SK-N-SH treated with all-trans-retinoic acid at 6 μM for 48 hours (cell line): ENCODE results near the gene NINL.
"Not testable (repeated sequence)": the region's sequence is repeated elsewhere in the genome, so short reads cannot be mapped to it uniquely, and the experiment has no call there.

ENCODE experiments used
- ATAC-seq: fragments of 200-7000 bp; cut with Tn5 transposase; 3 replicates; pipeline ENCODE4 v1.9.1; 2020; ENCODE audit warnings: mild to moderate bottlenecking, moderate library complexity
- ARNTL ChIP-seq: fragments of 450-650 bp; formaldehyde crosslinking; IDR thresholded peaks from 2 replicates; pipeline ENCODE4 v1.5.0; 2020; ENCODE audit warnings: low read depth, mild to moderate bottlenecking, moderate library complexity, borderline replicate concordance
- BACH2 ChIP-seq: fragments of 250-450 bp; sonication (Bioruptor Pico); IDR thresholded peaks from 2 replicates; pipeline ENCODE4 v1.9.0; 2021; ENCODE audit warnings: mild to moderate bottlenecking, borderline replicate concordance
- CREB5 ChIP-seq: fragments of 250-450 bp; sonication (Bioruptor Pico); IDR thresholded peaks from 2 replicates; pipeline ENCODE4 v1.5.1; 2020; ENCODE audit warnings: low read depth, mild to moderate bottlenecking, moderate library complexity
- CSDC2 ChIP-seq: fragments of 250-450 bp; sonication (Bioruptor Pico); IDR thresholded peaks from 2 replicates; pipeline ENCODE4 v1.5.0; 2020; ENCODE audit warnings: mild to moderate bottlenecking, moderate library complexity
- CSRNP3 ChIP-seq: fragments of 250-450 bp; sonication (Bioruptor Pico); IDR thresholded peaks from 2 replicates; pipeline ENCODE4 v1.5.1; 2021; ENCODE audit warnings: mild to moderate bottlenecking, moderate library complexity
- ESRRG ChIP-seq: fragments of 250-450 bp; sonication (Bioruptor Pico); IDR thresholded peaks from 2 replicates; pipeline ENCODE4 v1.6.1; 2021; ENCODE audit warnings: mild to moderate bottlenecking
- GLIS3 ChIP-seq: fragments of 250-450 bp; sonication (Bioruptor Pico); IDR thresholded peaks from 2 replicates; pipeline ENCODE4 v1.5.0; 2020; ENCODE audit warnings: mild to moderate bottlenecking, moderate library complexity
- OSR1 ChIP-seq: fragments of 250-450 bp; sonication (Bioruptor Pico); IDR thresholded peaks from 2 replicates; pipeline ENCODE4 v1.8.0; 2022; ENCODE audit warnings: moderate library complexity, mild to moderate bottlenecking, inconsistent platforms
- PATZ1 ChIP-seq: fragments of 250-450 bp; sonication (Bioruptor Pico); IDR thresholded peaks from 2 replicates; pipeline ENCODE4 v1.8.0; 2020; ENCODE audit warnings: mild to moderate bottlenecking, moderate library complexity, borderline replicate concordance
- POU6F1 ChIP-seq: fragments of 250-450 bp; sonication (Bioruptor Pico); IDR thresholded peaks from 2 replicates; pipeline ENCODE4 v1.8.0; 2021; ENCODE audit warnings: low read depth, mild to moderate bottlenecking, moderate library complexity, borderline replicate concordance
- PPARA ChIP-seq: fragments of 250-450 bp; sonication (Bioruptor Pico); IDR thresholded peaks from 2 replicates; pipeline ENCODE4 v1.5.0; 2020; ENCODE audit warnings: mild to moderate bottlenecking, borderline replicate concordance
- RARB ChIP-seq: fragments of 250-450 bp; sonication (Bioruptor Pico); IDR thresholded peaks from 2 replicates; pipeline ENCODE4 v1.8.0; 2021; ENCODE audit warnings: mild to moderate bottlenecking, moderate library complexity
- TOX ChIP-seq: fragments of 250-450 bp; sonication (Bioruptor Pico); IDR thresholded peaks from 2 replicates; pipeline ENCODE4 v1.8.0; 2021; ENCODE audit warnings: mild to moderate bottlenecking, moderate library complexity, borderline replicate concordance
- TSHZ2 ChIP-seq: fragments of 250-450 bp; sonication (Bioruptor Pico); IDR thresholded peaks from 2 replicates; pipeline ENCODE4 v1.5.0; 2020; ENCODE audit warnings: mild to moderate bottlenecking, moderate library complexity
- ZFP3 ChIP-seq: fragments of 250-450 bp; sonication (Bioruptor Pico); IDR thresholded peaks from 2 replicates; pipeline ENCODE4 v1.5.0; 2020; ENCODE audit warnings: mild to moderate bottlenecking, moderate library complexity
- ZNF565 ChIP-seq: fragments of 450-650 bp; formaldehyde crosslinking; conservative IDR thresholded peaks from 2 replicates; pipeline ENCODE4 v1.5.0; 2020; ENCODE audit warnings: low read depth, mild to moderate bottlenecking, moderate library complexity
- ZNF70 ChIP-seq: fragments of 450-650 bp; formaldehyde crosslinking; IDR thresholded peaks from 2 replicates; pipeline ENCODE4 v1.5.0; 2020; ENCODE audit warnings: mild to moderate bottlenecking, moderate library complexity
- ZNF8 ChIP-seq: fragments of 450-650 bp; formaldehyde crosslinking; IDR thresholded peaks from 2 replicates; pipeline ENCODE4 v1.5.0; 2020; ENCODE audit warnings: mild to moderate bottlenecking, moderate library complexity

NINL gene

GRCh38 chr20:25588491-25588890 lies 3.2 kb upstream of the NINL start:
- ATAC-seq: no peak
- no peak for TF ChIP-seq CSDC2 (CRISPR knock-in tag)
- TF ChIP-seq CSRNP3 (CRISPR knock-in tag): no peak
- TF ChIP-seq ZNF8: no peak
- no peak for TF ChIP-seq OSR1 (CRISPR knock-in tag)
- no peak for TF ChIP-seq ZNF565 (CRISPR knock-in tag)
- TF ChIP-seq ZFP3 (CRISPR knock-in tag): no peak
- no peak for TF ChIP-seq RARB (CRISPR knock-in tag)
- no peak for TF ChIP-seq ESRRG
- no peak for TF ChIP-seq PATZ1 (CRISPR knock-in tag)
- TF ChIP-seq BACH2 (CRISPR knock-in tag): no peak

GRCh38 chr20:25587536-25587935 lies 2.2 kb upstream of the NINL start:
- ATAC-seq: no peak
- TF ChIP-seq CSRNP3 (CRISPR knock-in tag) (no peak), GLIS3 (no peak), POU6F1 (CRISPR knock-in tag) (no peak), ARNTL (CRISPR knock-in tag) (no peak)

- TF ChIP-seq POU6F1 (CRISPR knock-in tag): no peak
- TF ChIP-seq, all 23 proteins: peak for 0
- no peak for ATAC-seq
These were observed 1.5 kb upstream of the NINL start for GRCh38 chr20:25586877-25587276.

- ATAC-seq: not testable (repeated sequence)
These were observed 1.7 kb downstream of the NINL start for GRCh38 chr20:25583607-25584006.

- no peak for ATAC-seq
- TF ChIP-seq ESRRG (no peak), POU6F1 (CRISPR knock-in tag) (no peak), PPARA (CRISPR knock-in tag) (no peak), TOX (no peak), ZFP3 (CRISPR knock-in tag) (no peak), ZNF70 (CRISPR knock-in tag) (no peak), CSRNP3 (CRISPR knock-in tag) (no peak), ZNF565 (CRISPR knock-in tag) (no peak), CREB5 (CRISPR knock-in tag) (no peak), CSDC2 (CRISPR knock-in tag) (no peak), TSHZ2 (no peak)
These were observed 4.6 kb downstream of the NINL start for GRCh38 chr20:25580711-25581110.
